ENCODE measurements around the gene USP46. TPM values are rescaled to one million over a fixed set of nuclear protein-coding genes. Genes with fewer than 3 reads are reported as not detected.

USP46 gene
- total RNA-seq, 1 experiment from 2014 or later = 14.5 TPM

GRCh38 chr4:52588771-52589591 is 70.1 kb downstream of the USP46 start:
- H3K9me3 ChIP-seq (ENCODE audit: low read length) = no peaks in the 10 kb centered on the region
- no peaks in the 10 kb centered on the region for H3K79me2 ChIP-seq (ENCODE audit: low read length)
- H3K4me2 ChIP-seq (ENCODE audit: low read depth, low read length, poor library complexity, severe bottlenecking) = no peak overlapping the region
- H2AFZ ChIP-seq (ENCODE audit: low read length) = no peak overlapping the region
- no peaks in the 10 kb centered on the region for H3K4me1 ChIP-seq (ENCODE audit: low read length)
- no peaks in the 10 kb centered on the region for H3K9me2 ChIP-seq (replicated peaks; ENCODE audit: insufficient read depth, low read length)
- H4K20me1 ChIP-seq (ENCODE audit: insufficient read depth, low read depth, low read length) = no peaks in the 10 kb centered on the region
- no peak overlapping the region for H3K4me3 ChIP-seq (ENCODE audit: low read length)
- H3K36me3 ChIP-seq (ENCODE audit: insufficient read depth, low read length) = no peaks in the 10 kb centered on the region
- H3K27ac ChIP-seq (ENCODE audit: low read length) = no peak overlapping the region
- DNase-seq = no peak
- no peak overlapping the region for H3K9ac ChIP-seq (ENCODE audit: low read length)
- H3K27me3 ChIP-seq (ENCODE audit: low read length) = no peaks in the 10 kb centered on the region

GRCh38 chr4:52588097-52588496 is 71.0 kb downstream of the USP46 start:
- Histone ChIP-seq H3K4me3 (ENCODE audit: low read length) (no peak overlapping the region), H3K4me2 (ENCODE audit: low read depth, low read length, poor library complexity, severe bottlenecking) (no peak overlapping the region), H3K9ac (ENCODE audit: low read length) (no peak overlapping the region), H4K20me1 (ENCODE audit: insufficient read depth, low read depth, low read length) (no peaks in the 10 kb centered on the region), H2AFZ (ENCODE audit: low read length) (no peak overlapping the region), H3K36me3 (ENCODE audit: insufficient read depth, low read length) (no peaks in the 10 kb centered on the region), H3K9me2 (replicated peaks; ENCODE audit: insufficient read depth, low read length) (no peaks in the 10 kb centered on the region), H3K27ac (ENCODE audit: low read length) (no peak overlapping the region), H3K9me3 (ENCODE audit: low read length) (no peaks in the 10 kb centered on the region), H3K79me2 (ENCODE audit: low read length) (no peaks in the 10 kb centered on the region), H3K27me3 (ENCODE audit: low read length) (no peaks in the 10 kb centered on the region), H3K4me1 (ENCODE audit: low read length) (no peaks in the 10 kb centered on the region)
- peak; percentile 62 for DNase-seq

GRCh38 chr4:52586069-52586468 is 73.0 kb downstream of the USP46 start:
- no peak for DNase-seq
- Histone ChIP-seq H3K27ac (ENCODE audit: low read length) (no peak overlapping the region), H3K9ac (ENCODE audit: low read length) (no peak overlapping the region), H3K79me2 (ENCODE audit: low read length) (no peaks in the 10 kb centered on the region), H3K36me3 (ENCODE audit: insufficient read depth, low read length) (no peaks in the 10 kb centered on the region), H3K4me2 (ENCODE audit: low read depth, low read length, poor library complexity, severe bottlenecking) (no peak overlapping the region), H3K27me3 (ENCODE audit: low read length) (no peaks in the 10 kb centered on the region), H3K9me3 (ENCODE audit: low read length) (no peaks in the 10 kb centered on the region), H3K4me3 (ENCODE audit: low read length) (no peak overlapping the region), H2AFZ (ENCODE audit: low read length) (no peak overlapping the region), H3K9me2 (replicated peaks; ENCODE audit: insufficient read depth, low read length) (no peaks in the 10 kb centered on the region), H3K4me1 (ENCODE audit: low read length) (no peaks in the 10 kb centered on the region), H4K20me1 (ENCODE audit: insufficient read depth, low read depth, low read length) (no peaks in the 10 kb centered on the region)

- H3K4me3 ChIP-seq (ENCODE audit: low read length) = no peak overlapping the region
- H3K4me2 ChIP-seq (ENCODE audit: low read depth, low read length, poor library complexity, severe bottlenecking) = no peak overlapping the region
- no peaks in the 10 kb centered on the region for H3K36me3 ChIP-seq (ENCODE audit: insufficient read depth, low read length)
- no peak for DNase-seq
- H3K9ac ChIP-seq (ENCODE audit: low read length) = no peak overlapping the region
- H4K20me1 ChIP-seq (ENCODE audit: insufficient read depth, low read depth, low read length) = no peaks in the 10 kb centered on the region
- no peaks in the 10 kb centered on the region for H3K79me2 ChIP-seq (ENCODE audit: low read length)
- H3K9me3 ChIP-seq (ENCODE audit: low read length) = no peaks in the 10 kb centered on the region
- H3K27ac ChIP-seq (ENCODE audit: low read length) = no peak overlapping the region
- no peaks in the 10 kb centered on the region for H3K4me1 ChIP-seq (ENCODE audit: low read length)
- no peaks in the 10 kb centered on the region for H3K27me3 ChIP-seq (ENCODE audit: low read length)
- H2AFZ ChIP-seq (ENCODE audit: low read length) = no peak overlapping the region
- H3K9me2 ChIP-seq (replicated peaks; ENCODE audit: insufficient read depth, low read length) = no peaks in the 10 kb centered on the region
Observed at GRCh38 chr4:52585379-52585778, 73.7 kb downstream of the USP46 start.

GRCh38 chr4:52579602-52580272 is 79.4 kb downstream of the USP46 start:
- H3K4me2 ChIP-seq (ENCODE audit: low read depth, low read length, poor library complexity, severe bottlenecking) = no peak overlapping the region
- H3K9me2 ChIP-seq (replicated peaks; ENCODE audit: insufficient read depth, low read length) = no peaks in the 10 kb centered on the region
- no peaks in the 10 kb centered on the region for H4K20me1 ChIP-seq (ENCODE audit: insufficient read depth, low read depth, low read length)
- no peaks in the 10 kb centered on the region for H3K36me3 ChIP-seq (ENCODE audit: insufficient read depth, low read length)
- peaks cover 10% of the 10 kb centered on the region; the same call in 1 of the 2 replicates for H3K4me1 ChIP-seq (ENCODE audit: low read length)
- no peaks in the 10 kb centered on the region for H3K79me2 ChIP-seq (ENCODE audit: low read length)
- no peak overlapping the region for H3K27ac ChIP-seq (ENCODE audit: low read length)
- no peak for DNase-seq
- no peak overlapping the region for H3K9ac ChIP-seq (ENCODE audit: low read length)
- no peak overlapping the region for H2AFZ ChIP-seq (ENCODE audit: low read length)
- H3K9me3 ChIP-seq (ENCODE audit: low read length) = no peaks in the 10 kb centered on the region
- no peak overlapping the region for H3K4me3 ChIP-seq (ENCODE audit: low read length)
- no peaks in the 10 kb centered on the region for H3K27me3 ChIP-seq (ENCODE audit: low read length)

- Histone ChIP-seq H3K9ac (ENCODE audit: low read length) (no peak overlapping the region), H3K9me2 (replicated peaks; ENCODE audit: insufficient read depth, low read length) (no peaks in the 10 kb centered on the region), H4K20me1 (ENCODE audit: insufficient read depth, low read depth, low read length) (no peaks in the 10 kb centered on the region), H2AFZ (ENCODE audit: low read length) (no peak overlapping the region), H3K4me1 (ENCODE audit: low read length) (peaks cover 10% of the 10 kb centered on the region; the same call in 1 of the 2 replicates), H3K4me3 (ENCODE audit: low read length) (no peak overlapping the region), H3K27ac (ENCODE audit: low read length) (no peak overlapping the region), H3K9me3 (ENCODE audit: low read length) (no peaks in the 10 kb centered on the region), H3K27me3 (ENCODE audit: low read length) (no peaks in the 10 kb centered on the region), H3K4me2 (ENCODE audit: low read depth, low read length, poor library complexity, severe bottlenecking) (no peak overlapping the region), H3K36me3 (ENCODE audit: insufficient read depth, low read length) (no peaks in the 10 kb centered on the region), H3K79me2 (ENCODE audit: low read length) (no peaks in the 10 kb centered on the region)
- DNase-seq = no peak
Observed at GRCh38 chr4:52578951-52579350, 80.2 kb downstream of the USP46 start.

- Histone ChIP-seq H3K36me3 (ENCODE audit: insufficient read depth, low read length) (no peaks in the 10 kb centered on the region), H3K4me2 (ENCODE audit: low read depth, low read length, poor library complexity, severe bottlenecking) (no peak overlapping the region), H3K27me3 (ENCODE audit: low read length) (no peaks in the 10 kb centered on the region), H3K4me3 (ENCODE audit: low read length) (no peak overlapping the region), H4K20me1 (ENCODE audit: insufficient read depth, low read depth, low read length) (no peaks in the 10 kb centered on the region), H3K4me1 (ENCODE audit: low read length) (peaks cover 10% of the 10 kb centered on the region; the same call in 1 of the 2 replicates), H3K9me3 (ENCODE audit: low read length) (no peaks in the 10 kb centered on the region), H3K9ac (ENCODE audit: low read length) (no peak overlapping the region), H2AFZ (ENCODE audit: low read length) (no peak overlapping the region), H3K9me2 (replicated peaks; ENCODE audit: insufficient read depth, low read length) (no peaks in the 10 kb centered on the region), H3K79me2 (ENCODE audit: low read length) (no peaks in the 10 kb centered on the region), H3K27ac (ENCODE audit: low read length) (no peak overlapping the region)
- DNase-seq = no peak
Observed at GRCh38 chr4:52577624-52577962, 81.5 kb downstream of the USP46 start.

- H3K9ac ChIP-seq (ENCODE audit: low read length) = no peak overlapping the region
- no peak overlapping the region for H3K4me2 ChIP-seq (ENCODE audit: low read depth, low read length, poor library complexity, severe bottlenecking)
- H2AFZ ChIP-seq (ENCODE audit: low read length) = no peak overlapping the region
- H3K9me2 ChIP-seq (replicated peaks; ENCODE audit: insufficient read depth, low read length) = no peaks in the 10 kb centered on the region
- no peak for DNase-seq
- no peaks in the 10 kb centered on the region for H3K36me3 ChIP-seq (ENCODE audit: insufficient read depth, low read length)
- no peak overlapping the region for H3K27ac ChIP-seq (ENCODE audit: low read length)
- no peaks in the 10 kb centered on the region for H3K9me3 ChIP-seq (ENCODE audit: low read length)
- H4K20me1 ChIP-seq (ENCODE audit: insufficient read depth, low read depth, low read length) = no peaks in the 10 kb centered on the region
- H3K4me3 ChIP-seq (ENCODE audit: low read length) = no peak overlapping the region
- peaks cover 10% of the 10 kb centered on the region; the same call in 1 of the 2 replicates for H3K4me1 ChIP-seq (ENCODE audit: low read length)
- H3K79me2 ChIP-seq (ENCODE audit: low read length) = no peaks in the 10 kb centered on the region
- H3K27me3 ChIP-seq (ENCODE audit: low read length) = no peaks in the 10 kb centered on the region
Observed at GRCh38 chr4:52576961-52577623, 82.0 kb downstream of the USP46 start.
